ENCODE results near the gene PRM2.

Gene PRM2

GRCh38 chr16:11245988-11246387 is 30.3 kb downstream of the PRM2 start:
- no peak for FAIRE-seq

DNA sequence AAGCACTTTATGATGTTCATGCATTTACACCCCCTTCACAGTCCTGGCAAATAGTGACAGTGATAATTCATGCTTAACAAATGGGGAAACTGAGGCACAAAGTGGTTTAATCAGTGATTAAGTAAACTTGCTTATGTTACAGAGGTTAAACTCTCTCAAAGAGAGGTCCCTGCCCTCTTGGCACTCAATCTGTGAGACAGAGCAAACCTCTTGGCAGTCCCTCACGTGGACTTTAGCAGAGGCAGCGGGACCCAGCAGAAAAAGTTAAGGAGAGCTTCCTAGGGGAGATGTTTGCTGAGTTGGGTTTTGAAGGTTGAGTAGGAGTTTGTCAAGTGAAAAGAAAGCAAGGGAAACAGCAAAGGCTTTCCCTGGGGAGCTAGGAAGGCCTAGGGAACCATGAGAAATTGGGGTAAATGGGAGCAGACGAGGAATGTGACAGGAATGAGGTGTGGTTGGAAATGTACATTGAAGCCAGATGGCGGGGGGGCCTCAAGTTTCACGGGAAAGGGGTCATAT is 31.0 kb downstream of the PRM2 start:
- no peak for FAIRE-seq

- FAIRE-seq, result no peak
These were observed 33.6 kb downstream of the PRM2 start for GRCh38 chr16:11242658-11243057.

- FAIRE-seq, result no peak
These were observed 34.6 kb downstream of the PRM2 start for GRCh38 chr16:11241480-11242204.

DNA sequence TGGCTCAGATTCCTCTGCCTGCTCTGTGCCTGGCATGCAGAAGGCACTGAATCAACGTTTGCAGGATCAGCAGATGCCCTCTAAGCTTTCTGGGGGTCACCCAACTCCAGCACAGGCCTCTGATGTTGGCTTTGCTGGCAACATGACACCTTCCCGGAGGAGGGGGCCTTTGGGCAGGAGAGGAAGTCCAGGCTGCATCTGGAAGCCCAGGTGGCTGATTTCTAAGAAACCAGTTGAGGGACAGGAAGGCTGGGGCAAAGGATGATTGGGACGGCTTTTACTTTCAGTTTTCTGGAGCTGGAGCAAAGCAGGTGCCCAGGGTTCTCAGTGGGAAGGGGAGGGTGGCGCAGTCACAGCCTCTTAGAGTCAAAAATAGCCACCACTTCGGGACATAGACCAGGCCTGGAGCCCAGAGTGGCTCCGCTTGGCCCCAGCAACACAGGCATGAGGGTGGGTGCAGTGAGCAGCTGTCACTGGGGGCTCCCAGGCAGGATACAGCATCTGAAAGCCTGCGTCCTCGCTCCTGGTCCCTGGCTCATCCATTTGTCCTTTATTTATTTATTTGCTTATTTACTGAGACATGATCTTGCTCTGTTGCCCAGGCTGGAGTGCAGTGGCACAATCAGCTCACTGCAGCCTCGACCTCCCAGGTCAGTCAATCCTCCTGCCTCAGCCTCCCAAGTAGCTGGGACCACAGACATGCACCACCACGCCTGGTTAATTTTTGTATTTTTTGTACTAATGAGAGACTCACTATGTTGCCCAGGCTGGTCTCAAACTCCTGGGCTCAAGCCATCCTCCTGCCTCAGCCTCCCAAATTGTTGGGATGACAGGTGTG is 35.4 kb downstream of the PRM2 start:
- no peak for FAIRE-seq

DNA sequence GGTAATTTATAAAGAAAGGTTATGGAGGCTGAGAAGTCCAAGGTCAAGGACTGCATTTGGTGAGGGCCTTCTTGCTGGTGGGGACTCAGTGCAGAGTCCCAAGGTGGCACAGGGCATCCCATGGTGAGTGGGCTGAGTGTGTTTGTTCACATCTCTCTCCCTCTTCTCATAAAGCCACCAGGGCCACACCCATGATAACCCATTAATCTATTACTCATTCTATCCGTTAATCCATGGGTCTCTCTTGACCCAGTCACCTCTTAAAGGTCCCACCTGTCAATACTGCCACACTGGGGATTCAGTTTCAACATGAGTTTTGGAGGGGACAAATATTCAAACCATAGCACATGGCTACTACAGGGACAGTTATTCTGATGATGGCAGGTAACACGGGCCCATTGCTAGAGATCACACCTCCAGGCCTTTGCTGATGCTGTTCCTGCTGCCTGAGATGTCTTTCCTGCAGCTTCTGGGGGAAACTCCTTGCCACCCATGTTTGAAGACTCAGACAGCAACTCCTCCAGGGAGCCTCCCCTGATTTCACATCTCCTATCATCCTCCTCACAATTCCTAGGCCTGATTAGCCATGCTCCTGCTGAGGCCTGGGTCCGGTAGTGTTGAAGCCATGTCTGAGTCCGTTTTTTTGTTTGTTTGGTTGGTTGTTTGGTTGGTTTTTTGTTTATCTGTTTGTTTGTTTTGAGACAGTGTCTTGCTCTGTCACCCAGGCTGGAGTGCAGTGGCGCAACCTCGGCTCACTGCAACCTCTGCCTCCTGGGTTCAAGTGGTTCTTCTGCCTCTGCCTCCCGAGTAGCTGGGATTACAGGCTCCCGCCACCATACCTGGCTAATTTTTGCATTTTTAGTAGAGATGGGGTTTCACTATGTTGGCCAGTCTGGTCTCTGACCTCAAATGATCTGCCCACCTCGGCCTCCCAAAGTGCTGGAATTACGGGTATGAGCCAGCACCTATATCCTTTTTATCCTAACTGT is 36.3 kb downstream of the PRM2 start:
- no peak for FAIRE-seq

DNA sequence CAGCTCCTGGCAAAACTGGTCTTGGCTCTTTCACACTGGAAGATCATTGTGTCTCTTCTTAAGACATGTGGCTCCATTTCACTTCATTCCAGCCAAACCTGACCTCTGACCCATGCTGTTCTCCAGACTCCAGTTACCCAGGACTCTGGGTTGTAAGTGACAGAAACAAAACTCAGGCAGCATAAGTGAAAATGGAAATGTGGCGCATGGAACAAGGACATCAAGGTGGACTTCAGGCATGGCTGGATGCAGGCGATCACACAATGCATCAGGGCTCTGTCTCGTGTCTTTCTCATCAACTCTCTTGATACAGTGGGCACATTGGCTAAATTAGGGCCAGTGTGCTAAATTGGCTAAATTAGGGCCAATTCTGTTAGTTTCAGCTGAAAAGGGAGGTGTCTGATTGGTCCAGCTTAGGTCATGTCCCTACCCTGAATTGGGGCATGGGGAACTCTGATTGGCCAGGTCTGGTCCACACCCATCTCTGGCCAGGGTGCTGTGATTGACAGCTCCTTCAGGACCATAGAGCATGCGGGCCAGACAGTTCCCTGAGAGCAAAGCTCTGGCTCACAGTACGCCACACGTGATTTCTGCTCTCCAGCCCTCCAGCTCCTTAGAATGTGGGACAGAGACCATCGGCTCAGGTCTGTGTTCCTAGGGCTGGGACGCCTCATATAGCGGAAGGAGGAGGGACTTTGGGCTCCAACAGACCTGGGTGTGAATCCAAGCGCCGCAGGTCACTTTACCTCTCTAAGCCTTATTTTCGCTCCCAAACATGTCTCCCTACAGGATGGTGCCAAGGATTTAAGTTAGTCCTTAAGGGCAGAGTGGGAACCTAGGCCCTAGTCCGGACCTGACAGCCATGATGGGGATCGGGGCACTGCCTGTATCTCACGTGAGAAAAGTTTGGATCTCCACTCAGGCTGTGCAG is 37.7 kb downstream of the PRM2 start:
- no peak for FAIRE-seq

GRCh38 chr16:11236461-11237254 is 39.6 kb downstream of the PRM2 start:
- FAIRE-seq, result no peak

DNA sequence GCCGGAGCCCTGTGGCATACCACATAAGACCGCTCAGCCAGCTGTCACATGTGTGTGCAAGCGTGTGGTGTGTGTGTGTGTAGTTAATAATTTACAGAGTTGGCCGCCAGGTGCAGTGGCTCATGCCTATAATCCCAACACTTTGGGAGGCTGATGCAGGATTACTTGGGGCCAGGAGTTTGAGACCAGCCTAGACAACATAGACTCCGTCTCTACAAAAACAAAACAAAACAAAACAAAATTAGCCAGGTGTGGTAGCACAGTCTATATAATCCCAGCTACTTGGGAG is 40.6 kb downstream of the PRM2 start:
- no peak for FAIRE-seq

DNA sequence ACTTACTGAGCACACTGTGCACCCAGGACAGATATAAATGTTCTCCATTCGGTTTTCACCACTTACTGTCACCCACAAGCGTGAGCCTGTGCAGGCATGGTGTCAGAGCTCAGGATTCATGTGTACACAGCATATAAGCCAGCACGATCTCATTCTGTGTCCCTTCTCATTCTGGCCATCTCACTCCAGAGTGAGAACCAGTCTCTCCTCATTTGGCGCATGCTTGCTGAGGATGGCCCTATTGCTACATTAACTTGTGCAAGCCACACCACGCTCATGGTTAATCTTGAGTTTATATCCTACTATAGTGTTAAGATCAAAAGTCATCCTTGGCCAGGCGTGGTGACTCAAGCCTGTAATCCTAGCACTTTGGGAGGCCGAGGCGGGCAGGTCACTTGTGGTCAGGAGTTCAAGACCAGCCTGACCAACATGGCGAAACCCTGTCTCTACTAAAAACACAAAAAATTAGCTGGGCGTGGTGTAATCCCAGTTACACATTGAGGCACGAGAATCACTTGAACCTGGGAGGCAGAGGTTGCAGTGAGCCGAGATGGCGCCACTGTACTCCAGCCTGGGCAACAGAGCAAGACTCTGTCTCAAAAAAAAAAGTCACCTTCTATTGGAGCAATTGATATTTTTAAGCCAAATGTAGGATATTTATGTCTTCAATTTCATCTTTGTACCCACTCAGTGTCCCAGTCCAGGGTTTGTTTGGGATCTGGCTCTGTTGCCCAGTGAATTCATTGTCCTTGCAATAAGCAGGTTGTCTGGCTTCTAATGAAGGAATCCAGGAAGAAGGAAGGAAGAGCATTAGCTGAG is 41.2 kb downstream of the PRM2 start:
- FAIRE-seq, result no peak

DNA sequence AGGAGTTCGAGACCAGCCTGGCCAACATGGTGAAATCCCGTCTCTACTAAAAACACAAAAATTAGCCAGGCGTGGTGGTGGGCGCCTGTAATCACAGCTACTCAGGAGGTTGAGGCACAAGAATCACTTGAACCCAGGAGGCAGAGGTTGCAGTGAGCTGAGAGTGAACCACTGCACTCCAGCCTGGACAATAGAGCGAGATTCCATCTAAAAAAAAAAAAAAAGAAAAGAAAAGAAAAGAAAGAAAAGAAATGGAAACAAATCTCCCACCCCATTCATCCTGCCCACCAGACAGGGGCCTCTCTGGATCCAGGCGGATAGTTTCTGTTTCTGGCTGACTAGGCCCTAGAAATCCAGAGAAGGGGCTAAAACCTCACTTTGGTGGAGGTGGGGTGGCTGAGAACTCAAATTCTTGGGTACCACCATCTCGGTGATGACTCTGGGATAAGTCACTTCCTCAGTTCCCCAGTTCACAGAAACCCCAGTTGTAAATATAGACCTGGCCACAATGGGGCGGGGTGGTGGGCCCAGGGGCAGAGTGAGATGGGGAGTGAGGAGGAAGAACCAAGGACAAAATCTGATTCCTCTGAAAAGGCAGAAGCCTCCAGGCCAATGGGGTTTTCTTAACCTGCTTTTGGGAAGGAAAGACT is 42.4 kb downstream of the PRM2 start:
- no peak for FAIRE-seq

DNA sequence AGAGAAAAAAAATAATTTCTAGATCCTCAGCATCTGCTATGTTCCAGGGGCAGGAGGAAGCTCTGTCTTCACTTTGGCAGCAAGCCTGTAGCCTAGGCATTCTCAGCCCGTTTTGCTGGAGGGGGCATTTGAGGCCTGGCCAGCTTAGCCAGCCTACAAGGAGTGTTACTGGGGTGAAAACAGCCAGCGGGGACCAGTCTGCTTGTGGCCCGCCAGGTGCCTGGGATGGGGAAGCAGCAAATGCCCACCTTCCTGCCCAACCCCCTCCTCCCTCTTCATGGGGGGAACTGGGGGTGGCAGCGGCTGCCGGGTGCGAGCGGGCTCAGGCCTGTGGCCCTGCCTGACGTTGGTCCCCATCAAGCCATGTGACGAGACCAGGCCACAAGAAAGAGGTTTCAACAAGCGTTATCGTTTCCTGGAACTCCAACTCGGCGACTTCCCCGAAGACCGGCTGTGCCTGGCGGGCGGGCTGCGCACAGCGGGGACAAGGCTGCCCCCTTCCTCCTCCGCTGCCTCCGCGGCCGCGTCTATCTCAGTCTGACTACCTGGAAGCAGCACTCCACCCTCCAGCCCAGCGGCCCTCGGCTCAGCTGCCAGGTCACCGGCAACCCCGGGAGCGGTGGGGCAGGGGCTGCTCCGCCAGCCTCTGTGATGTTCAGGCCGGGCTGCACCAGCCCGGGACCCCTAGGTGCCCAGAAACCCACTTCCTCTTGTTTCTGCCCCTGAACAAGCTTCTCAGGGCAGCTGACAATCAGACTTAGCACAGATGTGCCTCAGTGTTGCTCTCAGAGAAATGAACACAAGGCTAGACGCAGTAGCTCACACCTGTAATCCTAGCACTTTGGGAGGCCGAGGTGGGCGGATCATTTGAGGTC is 43.2 kb downstream of the PRM2 start:
- no peak for FAIRE-seq

DNA sequence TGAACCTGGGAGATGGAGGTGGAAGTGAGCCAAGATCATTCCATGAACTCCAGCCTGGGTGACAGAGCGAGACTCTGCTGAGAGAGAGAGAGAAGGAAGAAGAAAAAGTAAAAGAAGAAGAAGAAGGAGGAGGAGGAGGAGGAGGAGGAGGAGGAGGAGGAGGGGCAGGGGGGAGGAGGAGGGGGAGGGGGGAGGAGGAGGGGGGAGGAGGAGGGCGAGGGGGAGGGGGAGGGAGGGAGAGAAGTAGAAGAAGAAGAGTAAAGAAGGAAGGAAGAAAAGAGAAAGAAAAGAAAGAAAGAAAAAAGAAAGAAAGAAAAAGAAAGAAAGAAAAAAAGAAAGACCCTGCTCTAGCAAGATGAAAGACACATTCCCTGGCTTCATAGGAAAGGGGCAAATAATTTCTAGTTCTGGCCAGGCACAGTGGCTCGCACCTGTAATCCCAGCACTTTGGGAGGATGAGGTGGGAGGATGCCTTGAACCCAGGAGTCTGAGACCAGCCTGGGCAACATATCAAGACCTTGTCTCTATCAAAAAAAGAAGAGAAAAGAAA is 43.9 kb downstream of the PRM2 start:
- FAIRE-seq, result no peak

DNA sequence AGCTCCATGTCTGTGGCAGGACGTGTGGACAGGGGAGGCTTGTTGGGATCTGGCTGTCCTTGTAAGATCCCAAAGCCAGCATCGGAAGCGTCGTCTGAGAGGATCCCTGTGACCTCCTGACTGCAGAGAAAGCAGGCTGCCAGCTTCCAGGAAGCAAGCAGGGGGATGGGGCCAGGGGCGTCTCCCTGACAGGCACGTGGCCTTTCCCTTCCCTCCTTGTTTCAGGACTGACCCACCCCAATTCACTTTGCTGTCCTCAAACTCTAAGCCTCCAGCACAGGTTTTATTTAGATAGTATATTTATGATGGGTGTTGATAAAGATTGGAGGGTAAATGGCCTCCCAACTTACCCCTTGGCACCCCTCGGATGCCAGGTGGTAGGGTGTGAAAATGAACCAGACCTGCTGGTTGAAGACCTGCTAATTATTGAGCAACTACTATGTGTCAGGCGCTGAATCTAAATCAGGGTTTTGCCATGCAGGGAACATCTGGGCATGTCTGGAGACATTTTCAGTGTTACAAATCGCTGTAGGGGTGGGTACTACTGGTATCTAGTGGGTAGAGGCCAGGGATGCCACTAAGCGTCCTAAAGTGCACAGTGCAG is 44.8 kb downstream of the PRM2 start:
- FAIRE-seq, result no peak

GRCh38 chr16:11229906-11230305 is 46.4 kb downstream of the PRM2 start:
- FAIRE-seq, result no peak

GRCh38 chr16:11229432-11229831 is 46.8 kb downstream of the PRM2 start:
- FAIRE-seq, result no peak

DNA sequence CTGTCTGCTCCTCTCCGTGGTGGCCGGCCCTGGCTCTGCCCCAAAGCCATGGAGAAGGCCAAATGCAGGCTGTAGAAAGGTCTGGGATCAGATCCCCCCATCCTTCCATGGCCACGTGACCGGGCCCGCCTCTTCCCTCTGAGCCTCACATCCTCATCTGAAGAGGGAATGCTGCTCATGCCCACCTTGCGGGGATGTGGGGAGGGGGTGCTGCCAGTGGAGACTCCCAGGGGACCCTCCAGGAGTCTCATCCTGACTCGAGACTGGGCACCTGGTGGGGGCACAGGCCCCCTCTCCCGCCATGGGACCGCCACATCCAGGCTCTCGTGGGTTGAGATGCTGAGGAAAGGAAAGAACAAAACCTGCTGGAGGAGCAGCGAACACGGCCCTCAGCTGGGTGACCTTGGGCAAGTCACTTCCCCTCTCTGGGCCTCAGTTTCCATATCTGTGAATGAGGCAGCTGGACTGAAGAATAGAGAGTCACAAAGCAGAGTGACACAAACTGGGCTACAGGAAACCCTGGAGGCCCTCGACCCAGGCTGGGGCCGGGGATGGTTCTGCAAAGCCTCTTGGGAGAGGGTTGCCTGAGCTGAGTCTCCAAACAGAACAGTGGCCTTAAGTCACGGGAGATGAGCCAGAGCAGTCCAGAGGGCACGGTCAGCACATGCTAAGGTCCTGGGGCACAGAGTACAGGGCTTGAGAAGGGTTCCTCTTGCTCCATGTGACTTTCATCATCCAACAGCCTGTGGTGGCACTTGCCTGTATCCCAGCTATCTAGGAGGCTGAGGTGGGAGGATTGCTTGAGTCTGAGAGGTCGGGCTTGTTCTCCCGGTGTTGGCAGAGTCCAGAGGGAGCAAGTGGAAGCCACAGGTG is 50.4 kb downstream of the PRM2 start:
- FAIRE-seq, result no peak

All from endometrium (tissue), 2 donors.